GM23338 (cell line): Measurements from ENCODE around the gene CYSTM1.

ENCODE experiments used
- CREB1 ChIP-seq: fragments of 250-450 bp; sonication (Bioruptor Pico); IDR thresholded peaks from 2 replicates; pipeline ENCODE4 v1.5.0; 2020; ENCODE audit warnings: low read depth, mild to moderate bottlenecking, moderate library complexity
- CTCF ChIP-seq, 2 experiments: fragments of 200-600 bp in 1 of 2; sonication (generic) in 1 of 2; conservative IDR thresholded peaks; 2 replicates each; pipeline versions ENCODE4 v1.5.1 to v1.6.1; 2016 to 2017; ENCODE audit warnings: antibody characterized with exemption in 2 of 2, low read depth in 2 of 2, mild to moderate bottlenecking in 2 of 2, moderate library complexity in 1 of 2
- EZH2 ChIP-seq: fragments of 200-600 bp; sonication (generic); IDR thresholded peaks from one replicate; pipeline ENCODE4 v1.8.0; 2017; ENCODE audit warnings: antibody characterized with exemption, mild to moderate bottlenecking, low read depth; ENCODE audit not compliant: unreplicated experiment
- JUNB ChIP-seq: IDR thresholded peaks from one replicate; pipeline ENCODE4 v1.6.1; 2016; ENCODE audit warnings: antibody characterized with exemption; ENCODE audit not compliant: unreplicated experiment
- POLR2AphosphoS5 ChIP-seq: IDR thresholded peaks from 2 replicates; pipeline ENCODE4 v1.6.1; 2016; ENCODE audit warnings: antibody characterized with exemption, low read depth
- STAT1 ChIP-seq: IDR thresholded peaks from one replicate; pipeline ENCODE4 v1.6.1; 2016; ENCODE audit warnings: antibody characterized with exemption; ENCODE audit not compliant: unreplicated experiment
- ZNF114 ChIP-seq: fragments of 250-450 bp; sonication (Bioruptor Pico); IDR thresholded peaks from 2 replicates; pipeline ENCODE4 v1.5.0; 2020; ENCODE audit warnings: mild to moderate bottlenecking, moderate library complexity

GRCh38 chr5:140234377-140234989, 59.5 kb downstream of the CYSTM1 start:
- TF ChIP-seq CTCF (conservative IDR thresholded peaks at IDR 0.05; ENCODE audit: low read depth in 2 of 2) (no peak), POLR2AphosphoS5 (no peak), EZH2 (no peak), CREB1 (no peak), ZNF114 (CRISPR knock-in tag) (no peak), JUNB (no peak), STAT1 (no peak)
